HepG2 (cell line): ENCODE results near the gene CCNQ. TPM values are rescaled to one million over a fixed set of nuclear protein-coding genes. Genes with fewer than 3 reads are reported as not detected.
A peak's percentile ranks its signal among the peaks of the same experiment; 100 is the strongest.

ENCODE experiments used
- AKAP8 ChIP-seq: sonication (generic); formaldehyde crosslinking; IDR thresholded peaks from 2 replicates; pipeline ENCODE4 v1.5.1; 2020; ENCODE audit warnings: mild to moderate bottlenecking, missing genetic modification reagents
- CEBPB ChIP-seq: IDR thresholded peaks from 2 replicates; pipeline ENCODE4 v1.6.1; 2011; ENCODE audit warnings: low read depth, low read length, improper control_type of control experiment, borderline replicate concordance
- CEBPZ ChIP-seq: IDR thresholded peaks from 2 replicates; pipeline ENCODE4 v1.6.1; 2012; ENCODE audit warnings: low read length, improper control_type of control experiment
- CHD2 ChIP-seq: IDR thresholded peaks from 2 replicates; pipeline ENCODE4 v1.6.1; 2011; ENCODE audit warnings: low read depth, low read length, improper control_type of control experiment
- CREBL2 ChIP-seq: sonication (generic); formaldehyde crosslinking; IDR thresholded peaks from 2 replicates; pipeline ENCODE4 v1.8.1; 2023; ENCODE audit warnings: missing genetic modification reagents, mild to moderate bottlenecking, borderline replicate concordance
- KLF6 ChIP-seq: IDR thresholded peaks from 2 replicates; pipeline ENCODE4 v1.8.0; 2016; ENCODE audit warnings: missing biosample characterization, missing genetic modification reagents
- KMT2A ChIP-seq: sonication (generic); formaldehyde crosslinking; IDR thresholded peaks from 2 replicates; pipeline ENCODE4 v1.4.0; 2020; ENCODE audit warnings: missing genetic modification reagents
- NFKBIZ ChIP-seq: IDR thresholded peaks from 2 replicates; pipeline ENCODE4 v1.6.1; 2018; ENCODE audit warnings: missing genetic modification reagents, missing compliant biosample characterization
- NR1H2 ChIP-seq: sonication (generic); formaldehyde crosslinking; IDR thresholded peaks from 2 replicates; pipeline ENCODE4 v1.8.1; 2022; ENCODE audit warnings: low read depth, missing genetic modification reagents, borderline replicate concordance
- NR2F6 ChIP-seq, 2 experiments: IDR thresholded peaks; 2 replicates each; pipeline ENCODE4 v1.6.1; 2016; ENCODE audit warnings: antibody characterized with exemption in 1 of 2, mild to moderate bottlenecking in 1 of 2
- SIN3A ChIP-seq: IDR thresholded peaks from 2 replicates; pipeline ENCODE4 v1.6.1; 2011; ENCODE audit warnings: low read depth, mild to moderate bottlenecking, control low read depth, low read length, borderline replicate concordance
- SMAD1 ChIP-seq: sonication (generic); formaldehyde crosslinking; IDR thresholded peaks from 2 replicates; pipeline ENCODE4 v1.4.0; 2020; ENCODE audit warnings: missing genetic modification reagents, low read depth, mild to moderate bottlenecking, borderline replicate concordance
- SOX13 ChIP-seq, 3 experiments: fragments of 450-650 bp in 1 of 3; sonication (generic) in 1 of 3; formaldehyde crosslinking in 1 of 3; IDR thresholded peaks in 2 of 3; conservative IDR thresholded peaks in 1 of 3; 2 replicates each; pipeline versions ENCODE4 v1.5.0 to v1.6.1; 2016 to 2020; ENCODE audit warnings: antibody characterized with exemption in 1 of 3, mild to moderate bottlenecking in 1 of 3, missing compliant biosample characterization in 1 of 3, missing genetic modification reagents in 1 of 3, moderate library complexity in 1 of 3
- ZBTB34 ChIP-seq: sonication (generic); formaldehyde crosslinking; IDR thresholded peaks from 2 replicates; pipeline ENCODE4 v1.8.0; 2022; ENCODE audit warnings: mild to moderate bottlenecking, missing genetic modification reagents
- ZBTB38 ChIP-seq: sonication (generic); formaldehyde crosslinking; IDR thresholded peaks from 2 replicates; pipeline ENCODE4 v1.5.1; 2020; ENCODE audit warnings: mild to moderate bottlenecking, missing genetic modification reagents
- ZFP82 ChIP-seq: sonication (generic); formaldehyde crosslinking; IDR thresholded peaks from 2 replicates; pipeline ENCODE4 v1.5.1; 2020; ENCODE audit warnings: mild to moderate bottlenecking, missing genetic modification reagents, borderline replicate concordance
- ZMYM2 ChIP-seq: sonication (generic); formaldehyde crosslinking; IDR thresholded peaks from 2 replicates; pipeline ENCODE4 v1.8.0; 2022; ENCODE audit warnings: mild to moderate bottlenecking, missing genetic modification reagents
- ZNF10 ChIP-seq: sonication (generic); formaldehyde crosslinking; IDR thresholded peaks from 2 replicates; pipeline ENCODE4 v1.4.0; 2020; ENCODE audit warnings: mild to moderate bottlenecking, low read depth, missing genetic modification reagents, borderline replicate concordance
- ZNF282 ChIP-seq: fragments of 450-650 bp; IDR thresholded peaks from 2 replicates; pipeline ENCODE4 v1.6.1; 2018; ENCODE audit not compliant: partially characterized antibody
- ZNF382 ChIP-seq: sonication (generic); formaldehyde crosslinking; IDR thresholded peaks from 2 replicates; pipeline ENCODE4 v1.5.0; 2020; ENCODE audit warnings: missing genetic modification reagents, mild to moderate bottlenecking, borderline replicate concordance
- ZNF564 ChIP-seq: sonication (generic); formaldehyde crosslinking; IDR thresholded peaks from 2 replicates; pipeline ENCODE4 v1.8.1; 2023; ENCODE audit warnings: mild to moderate bottlenecking, missing genetic modification reagents
- ZNF761 ChIP-seq: sonication (generic); formaldehyde crosslinking; conservative IDR thresholded peaks from 2 replicates; pipeline ENCODE4 v1.4.0; 2020; ENCODE audit warnings: mild to moderate bottlenecking, missing genetic modification reagents
- polyA plus RNA-seq, 8 experiments: library from polyadenylated mRNA; depleted of rRNA in 3 of 8; stranded (reverse) in 7 of 8; unstranded in 1 of 8; fragments of >200 nt; fragmentation: Illumina TruSeq in 4 of 8; extraction: Trizol in 4 of 8; gene quantifications; 2 replicates each; pipeline versions ENCODE4 v1.2.1 to v1.2.3, GENCODE V29; 2011 to 2016; ENCODE audit warnings: low read depth in 4 of 8, missing spikeins in 1 of 8, mixed read lengths in 1 of 8; ENCODE audit not compliant: insufficient read depth in 1 of 8
- total RNA-seq, 5 experiments: library from RNA; depleted of rRNA; stranded (reverse); fragments of >200 nt; fragmentation: Illumina TruSeq; extraction: Trizol; gene quantifications; 2 replicates each; pipeline ENCODE4 v1.2.3, GENCODE V29; 2016; ENCODE audit warnings: low read depth in 1 of 5

CCNQ gene
- total and polyA plus RNA-seq, 2 of the 13 experiments (the other 11 are each of a cell fraction or from before 2014, with no cell fraction given) = 15.0 to 25.5 TPM

GRCh38 chrX:153609917-153610835 is 11.2 kb upstream of the CCNQ start (continued):
- TF ChIP-seq ZFP82 (no peak), ZNF10 (no peak), NR1H2 (CRISPR knock-in tag) (no peak), ZNF282 (no peak), KMT2A (CRISPR knock-in tag) (no peak), ZNF564 (CRISPR knock-in tag) (no peak), CREBL2 (CRISPR knock-in tag) (no peak), ZNF761 (CRISPR knock-in tag) (no peak), ZBTB38 (CRISPR knock-in tag) (peak; percentile 48; the same call in 1 of the 2 replicates), ZMYM2 (no peak), KLF6 (CRISPR knock-in tag) (peak; percentile 77; the same call in 1 of the 2 replicates), NFKBIZ (CRISPR knock-in tag) (no peak), ZNF382 (CRISPR knock-in tag) (no peak), NR2F6 (IDR thresholded peaks at IDR 0.05) (no peak), NR2F6 (CRISPR knock-in tag; IDR thresholded peaks at IDR 0.05) (peak; percentile 39; the same call in 1 of the 2 replicates), SOX13 (IDR thresholded peaks at IDR 0.05) (no peak), SOX13 (CRISPR knock-in tag; conservative IDR thresholded peaks at IDR 0.05 in 1 of 2, IDR thresholded peaks at IDR 0.05 in 1 of 2) (peak in 1 of 2 experiments; percentile 17; a peak in 1 of 4 replicates), CHD2 (no peak), CEBPZ (no peak), SMAD1 (CRISPR knock-in tag) (no peak), SIN3A (no peak), ZBTB34 (no peak), CEBPB (no peak), AKAP8 (no peak)
